Muscle of back (tissue), 13 donors: ENCODE data around the gene CD207. TPM values are rescaled to one million over a fixed set of nuclear protein-coding genes. Genes with fewer than 3 reads are reported as not detected.
"Not testable (repeated sequence)": the region's sequence is repeated elsewhere in the genome, so short reads cannot be mapped to it uniquely, and the experiment has no call there.

ENCODE experiments used
- DNase-seq, 3 donors: peaks; one replicate each; pipeline versions ENCODE4 v3.0.0 to v3.0.0-alpha.2; 2013
- long read RNA-seq, 9 donors: transcript quantifications; one replicate each; lab custom pipeline, GENCODE V29; 2026
- polyA plus RNA-seq, 10 donors: library from polyadenylated mRNA; unstranded; fragments of 120-200 nt; gene quantifications; one replicate each; pipeline ENCODE4 v1.2.1, GENCODE V29; 2013; ENCODE audit not compliant: insufficient read length in 10 of 10

CD207 gene
- under 1 TPM in 7 of 10 donors, not detected in 3; 0.12 to 0.87 (median 0.28) TPM for polyA plus RNA-seq
- long read RNA-seq, donor 1, result 0 reads
- long read RNA-seq, donor 2, result 0 reads
- long read RNA-seq, donor 3, result 0 reads
- long read RNA-seq, donor 4, result 0 reads
- long read RNA-seq, donor 5, result 0 reads
- long read RNA-seq, donor 6, result 0 reads
- long read RNA-seq, donor 7, result 0 reads
- long read RNA-seq, donor 8, result 0 reads
- long read RNA-seq, donor 9, result 0 reads

- DNase-seq, result no peak
Observed at GRCh38 chr2:70835643-70836042, at the start of gene CD207. TSS of gene CD207 (minus strand) at chr2:70835816. CDS start at chr2:70835776, 40 bp downstream.

DNA sequence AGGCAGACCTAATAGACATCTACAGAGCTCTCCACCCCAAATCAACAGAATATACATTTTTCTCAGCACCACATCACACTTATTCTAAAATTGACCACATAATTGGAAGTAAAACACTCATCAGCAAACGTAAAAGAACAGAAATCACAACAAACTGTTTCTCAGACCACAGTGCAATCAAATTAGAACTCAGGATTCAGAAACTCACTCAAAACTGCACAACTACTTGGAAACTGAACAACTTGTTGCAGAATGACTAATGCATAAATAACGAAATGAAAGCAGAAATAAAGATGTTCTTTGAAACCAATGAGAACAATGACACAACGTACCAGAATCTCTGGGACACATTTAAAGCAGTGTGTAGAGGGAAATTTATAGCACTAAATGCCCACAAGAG lies 42.9 kb upstream of the CD207 start:
- DNase-seq, result not testable (repeated sequence)

DNA sequence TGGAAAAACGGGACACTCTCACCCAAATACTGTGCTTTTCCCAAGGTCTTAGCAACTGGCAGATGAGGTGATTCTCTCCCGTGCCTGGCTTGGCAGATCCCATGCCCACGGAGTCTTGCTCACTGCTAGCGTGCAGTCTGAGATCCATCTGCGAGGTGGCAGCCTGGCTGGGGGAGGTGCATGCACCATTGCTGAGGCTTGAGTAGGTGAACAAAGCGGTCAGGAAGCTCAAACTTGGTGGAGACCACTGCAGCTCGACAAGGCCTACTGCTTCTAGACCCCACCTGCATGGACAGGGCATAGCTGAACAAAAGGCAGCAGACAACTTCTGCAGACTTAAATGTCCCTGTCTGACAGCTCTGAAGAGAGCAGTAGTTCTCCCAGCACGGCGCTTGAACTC lies 40.5 kb upstream of the CD207 start:
- DNase-seq, result not testable (repeated sequence)

- DNase-seq, result no peak
Observed at GRCh38 chr2:70873541-70873940, 37.9 kb upstream of the CD207 start.

- DNase-seq, result peak; percentile 67 to 88 (median 83)
Observed at GRCh38 chr2:70871398-70872211, 36.0 kb upstream of the CD207 start.

- DNase-seq, result no peak
Observed at GRCh38 chr2:70870790-70871189, 35.2 kb upstream of the CD207 start.

DNA sequence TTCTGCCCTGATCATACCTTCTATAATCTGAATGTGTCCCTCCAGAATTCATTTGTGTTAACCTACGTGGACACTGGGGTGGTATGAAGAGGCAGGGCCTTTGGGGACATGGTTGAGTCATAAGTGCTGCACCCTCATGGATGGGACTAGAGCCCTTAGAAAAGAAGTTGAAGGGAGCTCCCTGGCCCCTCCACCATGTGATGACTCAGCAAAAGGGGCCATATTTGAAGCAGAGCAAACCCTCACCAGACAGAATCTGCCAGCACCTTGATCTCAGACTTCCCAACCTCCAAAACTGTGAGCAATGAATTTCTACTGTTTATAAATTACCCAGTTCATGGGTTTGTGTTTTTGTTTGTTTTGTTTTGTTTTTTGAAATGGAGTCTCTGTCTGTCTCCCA lies 33.4 kb upstream of the CD207 start:
- no peak for DNase-seq

DNA sequence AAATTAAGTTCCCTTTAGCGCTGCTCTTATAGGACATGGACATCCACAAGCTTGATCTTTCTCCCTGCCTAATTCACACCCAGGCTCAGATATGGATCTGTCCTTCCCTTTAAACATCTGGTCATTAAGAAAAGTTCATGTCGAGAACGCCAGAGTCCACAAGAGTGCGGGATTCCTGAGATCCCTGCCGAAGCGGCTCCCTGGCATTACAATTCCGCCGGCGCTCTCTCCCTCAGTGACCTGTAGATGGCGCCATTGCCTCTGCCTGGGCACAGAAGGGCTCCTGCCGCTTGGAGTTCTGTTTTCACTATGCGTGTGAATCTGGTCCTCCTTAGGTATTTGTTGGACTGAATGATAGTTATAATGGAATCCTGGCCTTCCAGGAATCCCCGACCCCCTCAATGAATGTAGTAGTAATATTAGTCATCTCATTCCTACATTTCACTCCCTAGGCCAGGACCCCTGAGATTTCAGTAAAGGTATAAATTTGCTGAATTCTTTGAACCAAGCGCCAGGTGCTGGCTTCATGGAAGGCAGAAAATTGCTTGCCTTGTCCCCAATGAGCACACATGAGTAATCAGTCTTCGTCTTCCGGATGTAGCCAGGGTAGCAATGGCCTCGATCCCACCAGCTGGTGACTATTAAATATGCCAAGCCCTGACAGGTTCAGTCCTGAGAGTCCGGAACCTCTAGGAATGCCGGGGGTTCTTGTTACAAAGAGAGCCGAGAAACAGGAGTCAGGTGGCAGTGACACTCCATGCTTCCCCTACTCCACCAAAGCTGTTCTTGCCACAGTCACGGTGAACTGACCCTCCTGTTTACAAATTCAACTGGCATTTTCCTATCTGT lies 26.4 kb upstream of the CD207 start:
- DNase-seq, result peak; percentile 65 to 86 (median 81)

DNA sequence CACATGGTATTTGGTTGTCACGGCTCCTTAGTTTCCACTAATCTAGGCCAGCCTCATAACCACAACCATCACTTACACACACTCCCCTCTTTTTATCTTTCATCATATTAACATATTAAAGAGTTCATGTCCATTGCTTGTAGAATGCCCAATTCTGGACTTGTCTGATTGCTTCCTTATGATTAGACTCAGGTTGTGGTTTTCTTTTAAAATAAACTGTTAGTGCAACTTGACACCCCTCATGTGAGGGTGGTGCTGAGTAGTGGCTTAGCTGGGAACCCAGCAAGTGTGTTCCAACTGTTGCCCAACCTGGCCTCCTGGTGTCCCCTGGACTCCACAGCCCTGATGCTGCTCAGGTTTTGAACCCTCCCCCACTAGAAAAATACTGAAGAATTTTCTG lies 20.1 kb upstream of the CD207 start:
- DNase-seq, result no peak

DNA sequence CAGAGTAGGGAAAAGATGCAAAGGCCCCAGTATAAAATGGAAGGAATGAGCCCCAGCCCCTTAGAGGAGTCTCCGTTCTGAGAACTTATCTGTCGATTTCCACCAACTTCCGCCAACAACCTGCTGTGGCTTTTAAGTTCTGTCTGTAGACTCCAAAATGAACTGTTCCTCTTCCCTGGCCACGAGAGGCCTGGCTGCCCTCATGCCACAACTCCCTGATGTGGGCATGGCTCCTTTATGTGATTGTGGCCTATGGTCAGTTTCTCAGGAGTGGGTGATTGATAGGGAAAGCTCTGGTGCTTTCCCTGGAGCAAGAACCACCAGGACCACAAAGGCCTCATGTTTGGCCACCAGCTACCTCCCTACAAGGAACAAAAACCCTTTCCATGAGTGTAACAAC lies 18.8 kb upstream of the CD207 start:
- no peak for DNase-seq

DNA sequence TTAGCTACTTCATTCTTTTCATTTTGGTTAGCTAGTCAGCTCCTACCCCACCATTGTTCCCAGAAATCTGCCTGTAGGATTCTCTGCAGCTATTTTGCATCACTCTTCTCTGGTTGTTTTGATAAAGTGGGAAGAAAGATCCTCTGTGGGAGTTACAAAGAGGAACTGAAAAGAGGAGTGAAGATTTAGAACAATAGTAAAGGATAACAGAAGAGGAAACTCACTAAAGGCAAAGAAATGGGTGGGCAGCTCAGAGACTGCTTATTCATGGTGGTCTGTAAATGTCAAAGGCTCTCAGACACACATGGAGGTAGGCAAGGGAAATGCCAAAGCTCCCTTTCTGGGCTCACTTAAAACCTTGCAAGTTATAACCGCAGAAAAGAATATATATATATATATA lies 17.2 kb upstream of the CD207 start:
- no peak for DNase-seq

GRCh38 chr2:70851704-70852103 lies 16.1 kb upstream of the CD207 start:
- no peak for DNase-seq

GRCh38 chr2:70850925-70851324 lies 15.3 kb upstream of the CD207 start:
- DNase-seq, result no peak

DNA sequence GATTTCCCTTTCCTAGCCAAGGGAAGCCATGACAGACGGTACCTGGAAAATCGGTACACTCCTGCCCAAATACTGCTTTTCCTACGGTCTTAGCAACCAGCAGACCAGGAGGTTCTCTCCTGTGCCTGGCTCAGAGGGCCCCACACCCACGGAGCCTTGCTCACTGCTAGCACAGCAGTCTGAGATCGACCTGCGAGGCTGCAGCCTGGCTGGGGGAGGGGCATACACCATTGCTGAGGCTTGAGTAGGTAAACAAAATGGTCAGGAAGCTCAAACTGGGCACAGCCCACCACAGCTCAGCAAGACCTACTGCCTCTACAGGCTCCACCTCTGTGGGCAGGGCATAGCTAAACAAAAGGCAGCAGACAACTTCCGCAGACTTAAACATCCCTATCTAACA lies 6.8 kb upstream of the CD207 start:
- DNase-seq, result no peak

DNA sequence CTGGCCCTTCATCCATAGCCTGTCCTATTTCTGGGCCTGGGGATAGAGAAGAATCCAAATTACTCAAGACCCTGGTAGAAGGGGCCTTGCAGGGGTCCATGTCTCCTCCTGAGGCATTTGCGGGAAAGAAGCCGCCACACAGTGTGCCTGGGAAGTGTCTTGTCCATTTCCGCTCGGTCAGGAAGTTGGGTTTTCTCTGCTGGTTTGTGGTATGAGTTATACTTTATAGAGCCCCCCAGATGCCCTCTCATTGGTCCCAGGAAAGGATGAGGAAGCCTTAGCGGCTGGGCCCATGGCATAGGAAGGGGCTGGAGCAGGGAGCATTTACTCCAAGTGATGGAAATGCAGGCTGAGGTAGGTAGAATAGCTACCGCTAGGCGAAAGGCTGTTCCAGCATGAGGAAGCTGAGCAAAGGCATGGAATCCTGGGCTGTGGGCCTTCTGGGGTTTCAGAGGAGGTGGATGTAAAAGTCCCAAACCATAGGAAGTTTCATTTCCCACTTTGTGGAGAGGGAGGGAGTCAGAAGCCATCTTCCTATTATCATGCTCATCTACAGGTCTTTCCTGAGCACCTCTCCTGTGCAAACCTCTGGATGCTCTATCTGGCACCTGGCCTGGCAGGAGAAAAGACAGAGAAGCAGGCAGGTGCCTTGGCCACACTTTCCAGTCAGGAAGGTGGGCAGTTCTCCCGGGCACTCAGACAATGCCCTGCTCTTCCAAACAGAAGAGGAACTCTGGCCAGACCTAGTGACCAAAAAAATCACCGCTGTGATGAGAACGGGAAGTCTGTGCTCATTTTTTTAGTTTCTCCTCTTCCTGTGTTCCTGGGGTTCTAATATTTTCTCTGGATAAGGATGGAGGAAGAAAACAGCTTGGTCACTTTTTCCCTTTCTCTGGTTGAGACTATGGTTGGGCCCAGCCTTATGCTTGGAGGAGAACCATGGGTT lies 2.6 kb upstream of the CD207 start:
- DNase-seq, result no peak

DNA sequence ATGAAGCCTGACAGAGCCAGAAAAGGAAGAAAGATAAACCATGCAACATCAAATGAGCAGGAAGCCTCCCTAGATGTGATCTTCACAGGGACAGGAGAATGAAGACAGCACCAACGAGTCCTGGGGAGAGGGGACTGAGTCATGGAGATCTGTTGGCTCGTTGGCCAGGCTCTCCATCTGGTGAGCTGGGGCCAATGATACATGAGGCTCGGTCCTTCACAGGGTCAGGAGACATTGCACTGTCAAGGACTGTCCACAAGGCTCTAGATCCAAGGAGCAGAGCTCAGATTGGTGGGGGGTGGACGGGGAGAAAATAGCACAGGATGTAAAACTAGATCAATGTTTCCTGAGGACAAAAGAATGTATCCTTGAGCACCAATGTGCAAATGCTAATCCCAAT lies 735 bp downstream of the CD207 start:
- no peak for DNase-seq

- DNase-seq, result no peak
Observed at GRCh38 chr2:70834106-70834505, 1.5 kb downstream of the CD207 start.

DNA sequence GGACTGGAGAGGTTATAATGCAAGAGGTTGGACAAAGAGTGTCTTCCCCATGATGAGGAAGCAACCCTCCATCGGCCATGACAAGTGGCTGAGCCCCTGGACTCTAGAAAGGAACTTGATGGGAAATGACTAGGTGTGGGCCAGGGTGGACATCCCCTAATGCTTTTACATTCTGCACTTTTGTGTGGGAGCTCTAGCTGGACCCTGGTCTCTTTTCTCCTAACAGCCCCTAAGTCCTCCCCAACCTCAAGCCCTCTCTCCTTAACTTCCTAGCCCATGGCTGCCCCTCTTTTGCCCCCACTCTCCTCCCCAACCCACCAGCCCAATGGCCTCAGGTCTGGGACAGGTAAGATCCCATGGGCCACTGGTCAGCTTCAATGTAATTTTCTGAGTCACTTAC lies 2.4 kb downstream of the CD207 start:
- DNase-seq, result no peak

DNA sequence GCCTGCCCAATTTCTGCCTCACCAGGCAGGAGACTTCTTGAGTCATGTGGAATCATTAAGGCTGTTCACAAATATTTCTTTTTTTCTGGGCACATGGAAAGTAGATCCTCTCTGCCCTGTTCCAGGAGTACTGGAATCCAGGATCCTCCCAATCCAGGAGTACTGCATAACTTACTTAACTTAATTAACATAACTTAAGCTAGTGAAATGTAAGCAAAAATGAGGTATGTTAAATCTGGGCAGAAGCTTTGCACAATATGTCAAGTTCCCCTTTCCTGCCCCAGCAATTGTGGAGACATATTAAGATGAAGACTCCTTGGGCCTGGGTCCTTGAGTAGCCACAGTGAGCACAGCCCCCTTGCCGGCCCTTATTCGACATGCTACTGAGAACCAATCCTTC lies 3.2 kb downstream of the CD207 start:
- no peak for DNase-seq

- no peak for DNase-seq
Observed at GRCh38 chr2:70831861-70832260, 3.8 kb downstream of the CD207 start.

GRCh38 chr2:70830366-70830765 lies 5.2 kb downstream of the CD207 start:
- DNase-seq, result peak in 2 of 3 donors; percentile 35 to 60
